Mesenteric fat pad (tissue), 1 donor: ENCODE data around the gene ZNF750. TPM values are rescaled to one million over a fixed set of nuclear protein-coding genes. Genes with fewer than 3 reads are reported as not detected.

Experiments used
- total RNA-seq: library from RNA; stranded (reverse); fragmentation: NEBNext Ultra II Directional; extraction: Animal tissue kit (Norgen Biotek cat#: 25700); gene quantifications from one replicate; pipeline ENCODE4 v1.2.1, GENCODE V29; 2021
- donor health status: DM: yes; HTN: yes; CAD: no.

Gene ZNF750
- total RNA-seq, 1 donor from 2014 or later = 0.26 TPM

Other genes starting within 250 kb of the ZNF750 start
- 65.3 TPM for gene WDR45B, start 191.6 kb downstream of the ZNF750 start, total RNA-seq
- gene RAB40B, start 141.3 kb downstream of the ZNF750 start, total RNA-seq = 5.5 TPM
- 20.4 TPM for gene FN3KRP, start 123.3 kb downstream of the ZNF750 start, total RNA-seq
- gene FN3K, start 104.4 kb downstream of the ZNF750 start, total RNA-seq = 19.3 TPM
- 128 TPM for gene TBCD, start 88.0 kb downstream of the ZNF750 start, total RNA-seq
- 151 TPM for gene METRNL, start 239.6 kb upstream of the ZNF750 start, total RNA-seq